Body of pancreas (tissue), 4 donors: ENCODE data around the gene KCTD10.

Source experiments
- CTCF ChIP-seq, 7 experiments: fragments of 450-650 bp in 4 of 7; fragments of 200-600 bp in 3 of 7; sonication (generic) in 3 of 7; IDR thresholded peaks; one replicate each; pipeline ENCODE4 v1.5.1; 2016 to 2019; ENCODE audit warnings: antibody characterized with exemption in 7 of 7
- POLR2A ChIP-seq, 3 donors: fragments of 450-650 bp; IDR thresholded peaks; one replicate each; pipeline ENCODE4 v1.6.1; 2016; ENCODE audit warnings: antibody characterized with exemption in 3 of 3, mild to moderate bottlenecking in 2 of 3

- TF ChIP-seq CTCF (IDR thresholded peaks at IDR 0.05) (no peak), POLR2A (IDR thresholded peaks at IDR 0.05) (no peak)
Observed at GRCh38 chr12:109446869-109447268, 30.2 kb downstream of the KCTD10 start.
